ENCODE results near the gene MEN1. TPM values are rescaled to one million over a fixed set of nuclear protein-coding genes. Genes with fewer than 3 reads are reported as not detected.

Gene MEN1
- total and polyA plus RNA-seq, 2 of the 13 experiments (the other 11 are each of a cell fraction or from before 2014, with no cell fraction given): 20.5 to 27.3 TPM

DNA sequence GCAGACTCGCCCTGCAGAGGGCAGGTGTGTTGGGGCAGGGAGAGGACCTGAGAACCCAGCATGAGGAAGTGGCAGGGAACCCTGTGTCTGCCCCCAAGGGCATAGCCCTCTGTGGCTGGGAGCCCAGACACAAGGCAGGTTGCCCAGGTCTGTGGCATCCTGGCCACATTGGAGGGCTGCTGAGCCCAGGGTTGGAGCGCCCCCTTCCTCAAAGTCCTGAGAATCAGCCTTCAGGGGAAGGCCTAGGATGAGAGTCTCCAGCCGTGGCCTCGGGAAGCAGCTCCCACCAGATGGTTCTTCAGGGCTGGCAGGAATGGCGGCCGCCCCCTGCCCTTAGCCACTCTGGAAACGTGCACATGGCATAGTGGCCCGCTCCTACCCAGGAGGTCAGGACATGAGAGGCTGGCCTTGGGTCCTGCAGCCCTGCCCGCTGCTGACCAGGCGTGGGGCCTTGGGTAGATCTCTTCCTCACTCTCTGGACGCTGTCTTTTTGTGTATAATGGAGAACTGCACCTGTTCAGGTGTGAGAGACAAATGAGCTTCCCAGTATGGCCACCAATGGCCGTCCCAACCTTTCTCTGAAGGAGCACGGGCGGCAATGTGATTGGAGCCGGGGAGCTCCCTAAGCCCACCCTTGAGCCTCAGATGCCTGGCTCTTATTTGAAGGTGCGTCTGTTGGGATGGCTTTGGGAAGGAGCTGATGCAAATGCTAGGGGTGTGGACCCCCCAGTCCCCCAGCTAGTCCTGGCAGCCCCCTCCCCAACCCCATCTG lies 38.7 kb upstream of the MEN1 start (continued):
- TF ChIP-seq, protein P1, sequence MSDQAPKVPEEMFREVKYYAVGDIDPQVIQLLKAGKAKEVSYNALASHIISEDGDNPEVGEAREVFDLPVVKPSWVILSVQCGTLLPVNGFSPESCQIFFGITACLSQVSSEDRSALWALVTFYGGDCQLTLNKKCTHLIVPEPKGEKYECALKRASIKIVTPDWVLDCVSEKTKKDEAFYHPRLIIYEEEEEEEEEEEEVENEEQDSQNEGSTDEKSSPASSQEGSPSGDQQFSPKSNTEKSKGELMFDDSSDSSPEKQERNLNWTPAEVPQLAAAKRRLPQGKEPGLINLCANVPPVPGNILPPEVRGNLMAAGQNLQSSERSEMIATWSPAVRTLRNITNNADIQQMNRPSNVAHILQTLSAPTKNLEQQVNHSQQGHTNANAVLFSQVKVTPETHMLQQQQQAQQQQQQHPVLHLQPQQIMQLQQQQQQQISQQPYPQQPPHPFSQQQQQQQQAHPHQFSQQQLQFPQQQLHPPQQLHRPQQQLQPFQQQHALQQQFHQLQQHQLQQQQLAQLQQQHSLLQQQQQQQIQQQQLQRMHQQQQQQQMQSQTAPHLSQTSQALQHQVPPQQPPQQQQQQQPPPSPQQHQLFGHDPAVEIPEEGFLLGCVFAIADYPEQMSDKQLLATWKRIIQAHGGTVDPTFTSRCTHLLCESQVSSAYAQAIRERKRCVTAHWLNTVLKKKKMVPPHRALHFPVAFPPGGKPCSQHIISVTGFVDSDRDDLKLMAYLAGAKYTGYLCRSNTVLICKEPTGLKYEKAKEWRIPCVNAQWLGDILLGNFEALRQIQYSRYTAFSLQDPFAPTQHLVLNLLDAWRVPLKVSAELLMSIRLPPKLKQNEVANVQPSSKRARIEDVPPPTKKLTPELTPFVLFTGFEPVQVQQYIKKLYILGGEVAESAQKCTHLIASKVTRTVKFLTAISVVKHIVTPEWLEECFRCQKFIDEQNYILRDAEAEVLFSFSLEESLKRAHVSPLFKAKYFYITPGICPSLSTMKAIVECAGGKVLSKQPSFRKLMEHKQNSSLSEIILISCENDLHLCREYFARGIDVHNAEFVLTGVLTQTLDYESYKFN (CRISPR knock-in tag; conservative IDR thresholded peaks at IDR 0.05): no peak
- no peak for TF ChIP-seq KAT8 (CRISPR knock-in tag; IDR thresholded peaks at IDR 0.05)
- 0 out of 2 replicates have a peak, but pooled peaks have one; percentile 63 for TF ChIP-seq HNRNPL (IDR thresholded peaks at IDR 0.05; ENCODE audit: low read depth, low read length)
- no peak for TF ChIP-seq GTF3A (CRISPR knock-in tag; conservative IDR thresholded peaks at IDR 0.05)
- TF ChIP-seq ZNF136 (CRISPR knock-in tag; IDR thresholded peaks at IDR 0.05; ENCODE audit: low read depth): no peak
- no peak for TF ChIP-seq ZNF251 (CRISPR knock-in tag; IDR thresholded peaks at IDR 0.05)
- no peak for TF ChIP-seq HNRNPK (IDR thresholded peaks at IDR 0.05; ENCODE audit: low read depth, low read length, poor library complexity, severe bottlenecking)
- TF ChIP-seq CREBL2 (CRISPR knock-in tag; IDR thresholded peaks at IDR 0.05; ENCODE audit: borderline replicate concordance): no peak
- TF ChIP-seq ZNF354B (CRISPR knock-in tag; IDR thresholded peaks at IDR 0.05): no peak
- no peak for TF ChIP-seq RORA (CRISPR knock-in tag; IDR thresholded peaks at IDR 0.05)
- TF ChIP-seq DMTF1 (CRISPR knock-in tag; IDR thresholded peaks at IDR 0.05): no peak
- no peak for TF ChIP-seq ZKSCAN1 (IDR thresholded peaks at IDR 0.05; ENCODE audit: low read length)
- no peak for TF ChIP-seq SMARCE1 (IDR thresholded peaks at IDR 0.05; ENCODE audit: borderline replicate concordance)
- TF ChIP-seq ZFP1 (CRISPR knock-in tag; IDR thresholded peaks at IDR 0.05): no peak
- peak; percentile 51 for TF ChIP-seq SAP130 (CRISPR knock-in tag; IDR thresholded peaks at IDR 0.05; ENCODE audit: low read depth)
- 0 out of 2 replicates have a peak, but pooled peaks have one; percentile 4 for TF ChIP-seq ZNF572 (CRISPR knock-in tag; IDR thresholded peaks at IDR 0.05)
- TF ChIP-seq HNF4A (CRISPR knock-in tag; IDR thresholded peaks at IDR 0.05): no peak
- TF ChIP-seq ZNF160 (CRISPR knock-in tag; IDR thresholded peaks at IDR 0.05): no peak
- no peak for TF ChIP-seq KAT7 (CRISPR knock-in tag; IDR thresholded peaks at IDR 0.05; ENCODE audit: borderline replicate concordance)
- peak; percentile 34; the same call in 1 of the 2 replicates for TF ChIP-seq FOSL2 (CRISPR knock-in tag; IDR thresholded peaks at IDR 0.05)
- TF ChIP-seq HES4 (CRISPR knock-in tag; IDR thresholded peaks at IDR 0.05; ENCODE audit: borderline replicate concordance): no peak
- no peak for TF ChIP-seq ZNF556 (CRISPR knock-in tag; IDR thresholded peaks at IDR 0.05; ENCODE audit: borderline replicate concordance)
- no peak for TF ChIP-seq ZNF335 (CRISPR knock-in tag; IDR thresholded peaks at IDR 0.05)
- TF ChIP-seq HOXA5 (CRISPR knock-in tag; IDR thresholded peaks at IDR 0.05): no peak
- TF ChIP-seq ZNF878 (CRISPR knock-in tag; IDR thresholded peaks at IDR 0.05): no peak
- no peak for TF ChIP-seq GFI1 (CRISPR knock-in tag; IDR thresholded peaks at IDR 0.05; ENCODE audit: borderline replicate concordance)
- no peak for TF ChIP-seq ZNF33B (CRISPR knock-in tag; IDR thresholded peaks at IDR 0.05)

Data from HepG2 (cell line).